ENCODE results near the gene STK4.

DNA sequence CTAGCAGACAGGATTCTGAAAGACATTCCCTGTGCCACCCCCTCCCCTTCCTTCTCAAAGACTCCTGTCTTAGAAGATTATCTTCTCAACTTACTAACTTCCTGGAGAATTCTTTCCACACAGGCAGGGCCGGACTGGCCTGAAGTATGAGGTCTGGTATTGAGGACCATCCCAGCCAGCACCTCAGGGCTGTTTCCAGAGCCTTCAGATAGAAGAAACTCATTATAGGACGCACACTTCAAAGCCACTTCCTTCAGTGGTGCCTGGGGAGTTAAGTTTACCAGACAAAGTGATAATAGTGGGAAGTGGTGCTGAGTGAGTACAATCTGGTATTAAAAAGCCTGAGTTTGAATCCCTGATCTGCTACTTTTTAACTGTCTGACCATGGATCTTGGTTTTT lies 119.0 kb downstream of the STK4 start:
- TF ChIP-seq, protein P1, sequence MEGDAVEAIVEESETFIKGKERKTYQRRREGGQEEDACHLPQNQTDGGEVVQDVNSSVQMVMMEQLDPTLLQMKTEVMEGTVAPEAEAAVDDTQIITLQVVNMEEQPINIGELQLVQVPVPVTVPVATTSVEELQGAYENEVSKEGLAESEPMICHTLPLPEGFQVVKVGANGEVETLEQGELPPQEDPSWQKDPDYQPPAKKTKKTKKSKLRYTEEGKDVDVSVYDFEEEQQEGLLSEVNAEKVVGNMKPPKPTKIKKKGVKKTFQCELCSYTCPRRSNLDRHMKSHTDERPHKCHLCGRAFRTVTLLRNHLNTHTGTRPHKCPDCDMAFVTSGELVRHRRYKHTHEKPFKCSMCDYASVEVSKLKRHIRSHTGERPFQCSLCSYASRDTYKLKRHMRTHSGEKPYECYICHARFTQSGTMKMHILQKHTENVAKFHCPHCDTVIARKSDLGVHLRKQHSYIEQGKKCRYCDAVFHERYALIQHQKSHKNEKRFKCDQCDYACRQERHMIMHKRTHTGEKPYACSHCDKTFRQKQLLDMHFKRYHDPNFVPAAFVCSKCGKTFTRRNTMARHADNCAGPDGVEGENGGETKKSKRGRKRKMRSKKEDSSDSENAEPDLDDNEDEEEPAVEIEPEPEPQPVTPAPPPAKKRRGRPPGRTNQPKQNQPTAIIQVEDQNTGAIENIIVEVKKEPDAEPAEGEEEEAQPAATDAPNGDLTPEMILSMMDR (IDR thresholded peaks at IDR 0.05): no peak
- no peak for TF ChIP-seq POLR2A (IDR thresholded peaks at IDR 0.05)
